Fibroblast of lung (primary cell): ENCODE data around the gene TSHR.

Source experiments
- CTCF ChIP-seq, 2 donors: IDR thresholded peaks in 1 of 2; conservative IDR thresholded peaks in 1 of 2; 1 replicate in 1 of 2; 2 replicates in 1 of 2; pipeline ENCODE4 v1.5.1; 2011 to 2012; ENCODE audit warnings: low read length in 2 of 2, control low read depth in 1 of 2, inconsistent platforms in 1 of 2, low read depth in 1 of 2, mild to moderate bottlenecking in 1 of 2
- EZH2 ChIP-seq: IDR thresholded peaks from 2 replicates; pipeline ENCODE4 v1.5.1; 2012; ENCODE audit warnings: low read length, control low read depth, mild to moderate bottlenecking; ENCODE audit errors: missing control alignments

- TF ChIP-seq CTCF (conservative IDR thresholded peaks at IDR 0.05 in 1 of 2, IDR thresholded peaks at IDR 0.05 in 1 of 2; ENCODE audit: low read depth in 1 of 2, low read length in 2 of 2) (no peak), EZH2 (no peak)
These were observed 178.0 kb downstream of the TSHR start for GRCh38 chr14:81133400-81133799.
